Stimulated activated CD4-positive, alpha-beta T cell treated with anti-CD3 and anti-CD28 coated beads, Interleukin-4, amount 100 ng/mL, for 4 hours (primary cell): ENCODE data around the gene L3HYPDH.

Experiments
- DNase-seq, 2 experiments: peaks; one replicate each; pipeline ENCODE4 v3.0.0-alpha.2; 2020

L3HYPDH gene

GRCh38 chr14:59424341-59425071 lies 59.7 kb downstream of the L3HYPDH start:
- no peak for DNase-seq
